Right atrium auricular region (tissue), 2 donors: ENCODE results near the gene CCDC120. TPM values are rescaled to one million over a fixed set of nuclear protein-coding genes. Genes with fewer than 3 reads are reported as not detected.

Experiments
- DNase-seq: peaks from one replicate; pipeline ENCODE4 v3.0.0-alpha.2; 2019; ENCODE audit warnings: low spot score
- H3K27ac ChIP-seq, 2 donors: fragments of 200-600 bp; sonication (generic); 1 replicate in 1 of 2; 2 replicates in 1 of 2; pipeline ENCODE4 v1.5.1; 2016 to 2019
- H3K27me3 ChIP-seq, 2 donors: fragments of 200-600 bp; sonication (generic); one replicate each; pipeline versions ENCODE4 v1.5.1 to v1.6.0; 2017 to 2019
- H3K36me3 ChIP-seq: fragments of 200-600 bp; sonication (generic); one replicate; pipeline ENCODE4 v1.5.1; 2016
- H3K4me1 ChIP-seq, 2 donors: fragments of 200-600 bp; sonication (generic); one replicate each; pipeline versions ENCODE4 v1.5.1 to v1.6.0; 2017 to 2019
- H3K4me3 ChIP-seq, 2 donors: fragments of 200-600 bp; sonication (generic); 1 replicate in 1 of 2; 2 replicates in 1 of 2; pipeline ENCODE4 v1.5.1; 2017 to 2019; ENCODE audit warnings: mild to moderate bottlenecking in 1 of 2, moderate library complexity in 1 of 2
- H3K9me3 ChIP-seq, 2 donors: fragments of 200-600 bp; sonication (generic); one replicate each; pipeline ENCODE4 v1.5.1; 2019
- CTCF ChIP-seq, 2 donors: fragments of 200-600 bp; sonication (generic); IDR thresholded peaks; one replicate each; pipeline ENCODE4 v1.5.1; 2019; ENCODE audit warnings: antibody characterized with exemption in 2 of 2
- total RNA-seq, 2 donors: library from RNA; depleted of rRNA; stranded (reverse); fragments of >200 nt; gene quantifications; one replicate each; pipeline ENCODE4 v1.1.0, GENCODE V29; 2016

CCDC120 gene
- total RNA-seq, 2 donors from 2014 or later: 1.3 to 2.2 TPM

DNA sequence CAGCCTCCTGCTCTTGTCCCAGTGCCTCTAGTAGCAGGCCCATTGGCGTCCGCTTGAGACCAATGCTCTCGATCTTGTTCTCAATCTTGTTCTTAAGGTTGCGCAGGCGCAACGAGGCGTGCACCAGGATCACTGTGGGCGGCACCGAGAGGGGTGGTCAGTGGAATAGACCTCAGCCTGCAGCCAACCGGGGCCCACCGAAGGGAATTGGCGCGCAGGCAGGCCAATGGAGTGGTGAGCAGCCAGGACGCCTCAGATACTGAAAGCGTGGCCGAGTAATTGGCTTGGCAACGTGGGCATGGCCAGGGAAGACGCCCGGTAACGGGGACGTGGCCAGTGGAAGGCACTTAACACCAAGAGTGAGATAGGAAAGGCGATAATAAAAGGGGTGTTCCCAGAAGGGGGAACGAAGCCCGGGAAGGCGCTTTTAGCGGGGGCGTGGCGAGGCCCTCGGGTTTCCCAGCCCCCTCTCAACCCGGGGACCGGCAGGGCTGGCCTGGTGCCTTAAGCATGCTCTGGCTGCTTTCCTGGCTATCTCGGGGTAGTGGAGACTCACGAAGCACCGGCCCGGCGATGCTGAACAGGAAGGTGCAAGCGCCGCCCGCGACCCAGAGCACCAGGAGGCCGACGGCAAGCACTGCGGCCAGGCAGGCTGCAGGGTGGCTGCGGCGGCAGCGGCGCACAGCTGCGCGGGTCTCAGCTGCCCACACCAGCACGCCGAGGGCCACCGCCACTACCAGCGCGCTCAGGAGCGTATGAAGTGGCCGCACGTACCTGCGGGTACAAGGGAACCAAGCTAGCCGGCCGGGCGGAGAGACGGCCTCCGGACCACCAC is 13.3 kb downstream of the CCDC120 start:
- Histone ChIP-seq H3K9me3 (no peaks in the 10 kb centered on the region), H3K27ac (peak overlapping the region; percentile 46 to 52), H3K27me3 (no peaks in the 10 kb centered on the region), H3K4me1 (peaks cover 0 to 18% of the 10 kb centered on the region in 2 donors), H3K36me3 (peaks cover 11% of the 10 kb centered on the region), H3K4me3 (peak overlapping the region; percentile 20 to 59)
- TF ChIP-seq CTCF (IDR thresholded peaks at IDR 0.05): no peak
- peak; percentile 81 for DNase-seq

GRCh38 chrX:49072712-49073095 is 13.9 kb downstream of the CCDC120 start:
- Histone ChIP-seq H3K36me3 (peaks cover 17% of the 10 kb centered on the region), H3K9me3 (no peaks in the 10 kb centered on the region), H3K27me3 (no peaks in the 10 kb centered on the region), H3K27ac (peak overlapping the region in 1 of 2 donors; percentile 52), H3K4me1 (peaks cover 0 to 18% of the 10 kb centered on the region in 2 donors), H3K4me3 (peak overlapping the region; percentile 20 to 59)
- DNase-seq: no peak
- no peak for TF ChIP-seq CTCF (IDR thresholded peaks at IDR 0.05)

GRCh38 chrX:49073601-49074575 is 15.1 kb downstream of the CCDC120 start, which contains the start of gene PRAF2:
PRAF2 (minus strand) TSS chrX:49074002; CDS start chrX:49073987, 15 bp downstream.
- peak; percentile 96 for DNase-seq
- Histone ChIP-seq H3K36me3 (peaks cover 19% of the 10 kb centered on the region), H3K4me1 (peaks cover 0 to 24% of the 10 kb centered on the region in 2 donors), H3K27me3 (no peaks in the 10 kb centered on the region), H3K27ac (peak within 1 kb of the TSS; percentile 70 to 80), H3K9me3 (no peaks in the 10 kb centered on the region), H3K4me3 (peak within 1 kb of the TSS; percentile 51 to 59)
- no peak for TF ChIP-seq CTCF (IDR thresholded peaks at IDR 0.05)

- no peaks in the 10 kb centered on the region for H3K9me3 ChIP-seq
- DNase-seq: no peak
- H3K4me1 ChIP-seq: peaks cover 0 to 27% of the 10 kb centered on the region in 2 donors
- TF ChIP-seq CTCF (IDR thresholded peaks at IDR 0.05): no peak
- H3K36me3 ChIP-seq: peaks cover 19% of the 10 kb centered on the region
- H3K27me3 ChIP-seq: no peaks in the 10 kb centered on the region
- no peak overlapping the region for H3K27ac ChIP-seq
- H3K4me3 ChIP-seq: no peak overlapping the region
These were observed 16.5 kb downstream of the CCDC120 start for GRCh38 chrX:49075347-49075746.

- TF ChIP-seq CTCF (IDR thresholded peaks at IDR 0.05): no peak
- DNase-seq: no peak
- Histone ChIP-seq H3K9me3 (no peaks in the 10 kb centered on the region), H3K4me3 (no peak overlapping the region), H3K27me3 (no peaks in the 10 kb centered on the region), H3K4me1 (peaks cover 0 to 21% of the 10 kb centered on the region in 2 donors), H3K27ac (no peak overlapping the region), H3K36me3 (peaks cover 19% of the 10 kb centered on the region)
These were observed 19.1 kb downstream of the CCDC120 start for GRCh38 chrX:49077941-49078340.
